Subcutaneous adipose tissue (tissue), 4 donors: ENCODE measurements around the gene USP21. TPM values are rescaled to one million over a fixed set of nuclear protein-coding genes. Genes with fewer than 3 reads are reported as not detected.

Experiments used
- total RNA-seq, 4 donors: library from RNA; depleted of rRNA; stranded (reverse); fragments of >200 nt; gene quantifications; one replicate each; pipeline ENCODE4 v1.1.0, GENCODE V29; 2016
- TF ChIP-seq, protein P1 (sequence below): fragments of 450-650 bp; IDR thresholded peaks from one replicate; pipeline ENCODE4 v1.5.1; 2016; ENCODE audit warnings: low read depth, mild to moderate bottlenecking, control low read depth, antibody characterized with exemption, moderate library complexity

USP21 gene
- total RNA-seq, 4 donors from 2014 or later: 8.8 to 19.6 (median 11.0) TPM

- TF ChIP-seq, protein P1, sequence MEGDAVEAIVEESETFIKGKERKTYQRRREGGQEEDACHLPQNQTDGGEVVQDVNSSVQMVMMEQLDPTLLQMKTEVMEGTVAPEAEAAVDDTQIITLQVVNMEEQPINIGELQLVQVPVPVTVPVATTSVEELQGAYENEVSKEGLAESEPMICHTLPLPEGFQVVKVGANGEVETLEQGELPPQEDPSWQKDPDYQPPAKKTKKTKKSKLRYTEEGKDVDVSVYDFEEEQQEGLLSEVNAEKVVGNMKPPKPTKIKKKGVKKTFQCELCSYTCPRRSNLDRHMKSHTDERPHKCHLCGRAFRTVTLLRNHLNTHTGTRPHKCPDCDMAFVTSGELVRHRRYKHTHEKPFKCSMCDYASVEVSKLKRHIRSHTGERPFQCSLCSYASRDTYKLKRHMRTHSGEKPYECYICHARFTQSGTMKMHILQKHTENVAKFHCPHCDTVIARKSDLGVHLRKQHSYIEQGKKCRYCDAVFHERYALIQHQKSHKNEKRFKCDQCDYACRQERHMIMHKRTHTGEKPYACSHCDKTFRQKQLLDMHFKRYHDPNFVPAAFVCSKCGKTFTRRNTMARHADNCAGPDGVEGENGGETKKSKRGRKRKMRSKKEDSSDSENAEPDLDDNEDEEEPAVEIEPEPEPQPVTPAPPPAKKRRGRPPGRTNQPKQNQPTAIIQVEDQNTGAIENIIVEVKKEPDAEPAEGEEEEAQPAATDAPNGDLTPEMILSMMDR: no peak
Measured at GRCh38 chr1:161199506-161200139, 40.3 kb downstream of the USP21 start.

- TF ChIP-seq, protein P1: no peak
Measured at GRCh38 chr1:161200421-161200991, 41.2 kb downstream of the USP21 start.

GRCh38 chr1:161200992-161201835, 41.9 kb downstream of the USP21 start:
- TF ChIP-seq, protein P1: no peak

GRCh38 chr1:161201836-161202712, 42.8 kb downstream of the USP21 start, which contains the start of gene NDUFS2:
NDUFS2 (plus strand) TSS chr1:161202367; CDS start chr1:161202386, 19 bp downstream.
- TF ChIP-seq, protein P1: no peak

DNA sequence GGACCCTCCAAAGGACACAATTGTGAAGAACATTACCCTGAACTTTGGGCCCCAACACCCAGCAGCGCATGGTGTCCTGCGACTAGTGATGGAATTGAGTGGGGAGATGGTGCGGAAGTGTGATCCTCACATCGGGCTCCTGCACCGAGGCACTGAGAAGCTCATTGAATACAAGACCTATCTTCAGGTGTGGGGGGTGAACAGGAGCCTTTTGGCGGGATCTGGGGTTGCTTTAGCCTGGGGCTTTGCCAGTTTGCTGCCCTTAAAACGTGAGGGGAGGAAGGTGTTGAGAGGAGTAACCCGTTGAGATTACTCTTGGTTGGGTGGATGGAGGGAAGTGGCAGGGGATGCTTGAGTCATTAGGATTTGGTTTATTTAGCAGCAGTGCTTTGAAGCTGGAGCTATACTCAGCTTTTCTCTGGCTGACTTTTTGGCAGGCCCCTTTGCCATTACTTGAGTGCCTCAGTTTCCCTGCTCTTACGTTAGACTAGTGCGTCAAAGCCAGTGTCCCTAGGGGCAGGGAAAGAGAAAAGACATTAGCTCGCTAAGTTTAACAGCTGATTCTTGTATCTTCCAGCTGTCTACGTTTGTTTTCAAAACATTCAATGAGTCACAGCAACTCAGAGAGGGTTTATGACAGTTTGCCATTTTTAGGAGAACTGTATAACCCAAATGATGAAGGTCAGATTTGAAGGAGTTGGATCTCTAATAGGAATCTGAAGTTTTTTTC, 47.3 kb downstream of the USP21 start:
- TF ChIP-seq, protein P1: no peak

- TF ChIP-seq, protein P1: no peak
Measured at GRCh38 chr1:161207173-161207572, 47.9 kb downstream of the USP21 start.
